OCI-LY3 (cell line): ENCODE measurements around the gene ARID2.

ENCODE experiments used
- EZH2phosphoT487 ChIP-seq: fragments of 200-600 bp; shearing (Covaris generic); IDR thresholded peaks from 2 replicates; pipeline ENCODE4 v1.6.1; 2018; ENCODE audit warnings: antibody characterized with exemption, mixed run types, low read depth
- TF ChIP-seq, protein P1 (sequence below): fragments of 200-600, 300-600 bp; sonication (generic); IDR thresholded peaks from 2 replicates; pipeline ENCODE4 v1.5.1; 2014; ENCODE audit warnings: antibody characterized with exemption, low read length, low read depth

DNA sequence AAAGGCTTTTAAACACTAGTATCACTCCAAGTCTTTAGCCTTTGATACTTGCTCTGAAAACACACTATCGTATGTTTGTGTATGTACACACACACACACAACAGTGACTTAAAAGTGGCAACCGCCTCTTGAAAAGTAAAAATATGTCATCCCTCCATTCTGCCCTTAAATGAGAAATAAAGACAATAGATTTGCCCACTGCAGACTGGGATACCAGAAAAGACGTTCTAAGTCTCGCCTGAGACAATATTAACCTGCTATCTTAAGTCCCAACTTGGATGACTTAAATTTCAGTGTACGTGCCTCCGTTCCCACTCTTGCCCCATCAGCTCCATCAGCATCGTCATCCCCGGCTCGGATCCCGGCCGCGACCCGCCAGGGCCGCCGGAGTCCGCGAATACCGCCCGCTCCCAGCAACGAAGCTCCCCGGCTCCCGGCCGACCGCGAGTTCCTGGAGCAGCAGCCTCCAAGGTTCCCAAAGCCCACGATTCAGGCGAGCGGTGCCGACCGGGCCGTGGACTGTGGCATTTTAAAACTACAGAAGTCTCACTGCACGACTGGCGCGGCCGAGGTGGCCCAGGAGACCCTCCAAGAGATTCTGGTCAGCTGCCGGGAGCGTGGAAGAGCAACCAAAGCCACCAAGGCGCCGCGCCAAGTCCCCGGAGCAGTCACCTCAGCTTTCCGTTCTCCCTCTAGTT lies 2.8 kb upstream of the ARID2 start:
- TF ChIP-seq, protein P1, sequence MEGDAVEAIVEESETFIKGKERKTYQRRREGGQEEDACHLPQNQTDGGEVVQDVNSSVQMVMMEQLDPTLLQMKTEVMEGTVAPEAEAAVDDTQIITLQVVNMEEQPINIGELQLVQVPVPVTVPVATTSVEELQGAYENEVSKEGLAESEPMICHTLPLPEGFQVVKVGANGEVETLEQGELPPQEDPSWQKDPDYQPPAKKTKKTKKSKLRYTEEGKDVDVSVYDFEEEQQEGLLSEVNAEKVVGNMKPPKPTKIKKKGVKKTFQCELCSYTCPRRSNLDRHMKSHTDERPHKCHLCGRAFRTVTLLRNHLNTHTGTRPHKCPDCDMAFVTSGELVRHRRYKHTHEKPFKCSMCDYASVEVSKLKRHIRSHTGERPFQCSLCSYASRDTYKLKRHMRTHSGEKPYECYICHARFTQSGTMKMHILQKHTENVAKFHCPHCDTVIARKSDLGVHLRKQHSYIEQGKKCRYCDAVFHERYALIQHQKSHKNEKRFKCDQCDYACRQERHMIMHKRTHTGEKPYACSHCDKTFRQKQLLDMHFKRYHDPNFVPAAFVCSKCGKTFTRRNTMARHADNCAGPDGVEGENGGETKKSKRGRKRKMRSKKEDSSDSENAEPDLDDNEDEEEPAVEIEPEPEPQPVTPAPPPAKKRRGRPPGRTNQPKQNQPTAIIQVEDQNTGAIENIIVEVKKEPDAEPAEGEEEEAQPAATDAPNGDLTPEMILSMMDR = no peak
- TF ChIP-seq EZH2phosphoT487 = no peak
